Nephron (organoid): Measurements from ENCODE around the gene S100PBP.
A peak's percentile ranks its signal among the peaks of the same experiment; 100 is the strongest.

Experiments used
- H3K27ac Mint-ChIP-seq, 3 experiments: 2 replicates each; pipeline ENCODE4 v1.8.0; 2020; ENCODE audit warnings: mixed read lengths in 3 of 3, mild to moderate bottlenecking in 2 of 3, moderate library complexity in 1 of 3
- H3K27me3 Mint-ChIP-seq: 2 replicates; pipeline ENCODE4 v1.8.0; 2021; ENCODE audit warnings: low read depth, mild to moderate bottlenecking, moderate library complexity, mixed read lengths
- H3K36me3 Mint-ChIP-seq: 2 replicates; pipeline ENCODE4 v1.8.0; 2020; ENCODE audit warnings: low read depth, mixed read lengths
- H3K4me1 Mint-ChIP-seq: 2 replicates; pipeline ENCODE4 v1.8.0; 2020; ENCODE audit warnings: mixed read lengths
- H3K4me3 Mint-ChIP-seq, 3 experiments: 2 replicates each; pipeline ENCODE4 v1.8.0; 2020; ENCODE audit warnings: mild to moderate bottlenecking in 3 of 3, mixed read lengths in 3 of 3, moderate library complexity in 2 of 3
- H3K9me3 Mint-ChIP-seq: 2 replicates; pipeline ENCODE4 v1.8.0; 2020; ENCODE audit warnings: mixed read lengths
- TF ChIP-seq, protein P1 (sequence below), 3 experiments: fragments of 200-600 bp; sonication (generic); IDR thresholded peaks; one replicate each; pipeline ENCODE4 v1.5.0; 2021; ENCODE audit warnings: antibody characterized with exemption in 3 of 3; ENCODE audit not compliant: unreplicated experiment in 3 of 3

Gene S100PBP

DNA sequence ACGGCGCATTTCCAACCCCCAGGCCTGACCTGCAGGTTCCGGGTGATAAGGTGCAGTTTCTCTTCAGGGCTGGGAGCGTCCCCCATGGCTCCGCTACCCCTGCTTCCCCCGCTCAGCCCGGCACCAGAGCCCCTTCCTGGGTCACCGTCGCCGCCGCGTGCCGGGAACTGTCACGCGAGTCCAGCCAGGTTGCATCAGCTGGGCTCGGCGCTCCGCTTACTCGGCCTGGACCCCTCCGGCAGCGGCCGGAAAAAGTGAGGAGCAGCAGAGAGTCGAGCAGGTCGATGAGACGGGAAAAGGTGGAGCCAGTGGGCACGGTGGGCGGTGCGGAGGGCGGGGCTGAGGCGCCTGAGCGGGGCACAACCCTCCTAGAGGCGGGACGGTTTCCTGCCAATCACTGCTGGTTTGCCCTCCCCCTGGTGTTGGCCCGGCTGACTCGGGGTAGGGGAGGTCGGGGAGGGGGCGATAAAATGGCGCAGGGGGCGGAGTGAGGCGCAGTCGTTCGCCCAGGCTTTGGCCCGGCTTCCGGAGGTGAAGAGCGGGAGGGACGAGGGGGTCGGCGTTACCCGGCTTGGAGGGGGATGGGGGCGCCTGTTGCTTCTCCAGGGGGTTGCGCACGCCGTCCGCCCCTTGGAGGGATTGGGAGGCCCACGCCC lies at the start of gene S100PBP, which contains the start of gene YARS1:
Gene S100PBP (plus strand): TSS at position 495 of the 656 bp plus-strand sequence. CDS start 8,447 bp downstream, outside the sequence.
Gene YARS1 (minus strand): TSS at position 200 of the 656 bp plus-strand sequence. CDS start 114 bp downstream, at position 86.
- Mint-ChIP-seq H3K4me1 (peaks cover 33% of the 10 kb centered on the region), H3K27ac (peak within 1 kb of the TSS; percentile 91 to 93 (median 92)), H3K9me3 (no peaks in the 10 kb centered on the region), H3K27me3 (no peaks in the 10 kb centered on the region), H3K36me3 (peaks cover 13% of the 10 kb centered on the region), H3K4me3 (peak within 1 kb of the TSS; percentile 97 to 100 (median 99))
- TF ChIP-seq, protein P1, sequence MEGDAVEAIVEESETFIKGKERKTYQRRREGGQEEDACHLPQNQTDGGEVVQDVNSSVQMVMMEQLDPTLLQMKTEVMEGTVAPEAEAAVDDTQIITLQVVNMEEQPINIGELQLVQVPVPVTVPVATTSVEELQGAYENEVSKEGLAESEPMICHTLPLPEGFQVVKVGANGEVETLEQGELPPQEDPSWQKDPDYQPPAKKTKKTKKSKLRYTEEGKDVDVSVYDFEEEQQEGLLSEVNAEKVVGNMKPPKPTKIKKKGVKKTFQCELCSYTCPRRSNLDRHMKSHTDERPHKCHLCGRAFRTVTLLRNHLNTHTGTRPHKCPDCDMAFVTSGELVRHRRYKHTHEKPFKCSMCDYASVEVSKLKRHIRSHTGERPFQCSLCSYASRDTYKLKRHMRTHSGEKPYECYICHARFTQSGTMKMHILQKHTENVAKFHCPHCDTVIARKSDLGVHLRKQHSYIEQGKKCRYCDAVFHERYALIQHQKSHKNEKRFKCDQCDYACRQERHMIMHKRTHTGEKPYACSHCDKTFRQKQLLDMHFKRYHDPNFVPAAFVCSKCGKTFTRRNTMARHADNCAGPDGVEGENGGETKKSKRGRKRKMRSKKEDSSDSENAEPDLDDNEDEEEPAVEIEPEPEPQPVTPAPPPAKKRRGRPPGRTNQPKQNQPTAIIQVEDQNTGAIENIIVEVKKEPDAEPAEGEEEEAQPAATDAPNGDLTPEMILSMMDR (IDR thresholded peaks at IDR 0.05; ENCODE audit: unreplicated experiment in 3 of 3): no peak

DNA sequence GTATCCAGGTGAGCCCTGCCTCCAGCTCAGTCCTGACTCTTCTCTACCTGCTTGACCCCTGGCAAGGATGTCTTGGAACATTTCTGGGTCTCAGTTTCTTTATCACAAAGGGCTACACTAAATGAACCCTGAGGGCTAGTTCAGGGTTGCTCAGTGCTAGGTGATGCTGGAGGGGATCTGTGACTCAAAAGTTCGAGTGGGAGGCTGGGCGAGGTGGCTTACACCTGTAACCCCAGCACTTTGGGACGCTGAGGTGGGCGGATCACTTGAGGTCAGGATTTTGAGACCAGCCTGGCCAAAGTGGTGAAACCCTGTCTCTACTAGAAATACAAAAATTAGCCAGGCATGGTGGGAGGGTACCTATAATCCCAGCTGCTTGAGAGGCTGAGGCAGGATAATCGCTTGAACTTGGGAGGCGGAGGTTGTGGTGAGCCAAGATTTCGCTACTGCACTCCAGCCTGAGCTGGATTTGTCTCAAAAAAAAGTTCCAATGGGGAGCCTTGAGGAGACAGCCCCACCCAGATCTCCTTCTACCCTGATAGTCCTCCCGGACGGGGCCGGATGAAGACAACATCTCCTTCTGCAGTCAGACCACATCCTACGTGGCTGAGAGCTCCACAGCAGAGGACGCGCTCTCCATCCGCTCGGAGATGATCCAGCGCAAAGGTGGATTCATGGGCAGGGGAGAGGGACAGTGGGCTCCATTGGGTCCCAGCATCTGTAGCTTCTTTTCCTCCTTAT lies 49.2 kb upstream of the S100PBP start:
- peaks cover 25% of the 10 kb centered on the region for H3K36me3 Mint-ChIP-seq
- H3K4me1 Mint-ChIP-seq: peaks cover 54% of the 10 kb centered on the region
- no peaks in the 10 kb centered on the region for H3K9me3 Mint-ChIP-seq
- H3K27me3 Mint-ChIP-seq: peaks cover 2% of the 10 kb centered on the region
- peak overlapping the region in 2 of 3 experiments; percentile 59 to 74 for H3K27ac Mint-ChIP-seq
- TF ChIP-seq, protein P1 (IDR thresholded peaks at IDR 0.05; ENCODE audit: unreplicated experiment in 3 of 3): no peak
- peak overlapping the region in 2 of 3 experiments; percentile 64 to 70 for H3K4me3 Mint-ChIP-seq

DNA sequence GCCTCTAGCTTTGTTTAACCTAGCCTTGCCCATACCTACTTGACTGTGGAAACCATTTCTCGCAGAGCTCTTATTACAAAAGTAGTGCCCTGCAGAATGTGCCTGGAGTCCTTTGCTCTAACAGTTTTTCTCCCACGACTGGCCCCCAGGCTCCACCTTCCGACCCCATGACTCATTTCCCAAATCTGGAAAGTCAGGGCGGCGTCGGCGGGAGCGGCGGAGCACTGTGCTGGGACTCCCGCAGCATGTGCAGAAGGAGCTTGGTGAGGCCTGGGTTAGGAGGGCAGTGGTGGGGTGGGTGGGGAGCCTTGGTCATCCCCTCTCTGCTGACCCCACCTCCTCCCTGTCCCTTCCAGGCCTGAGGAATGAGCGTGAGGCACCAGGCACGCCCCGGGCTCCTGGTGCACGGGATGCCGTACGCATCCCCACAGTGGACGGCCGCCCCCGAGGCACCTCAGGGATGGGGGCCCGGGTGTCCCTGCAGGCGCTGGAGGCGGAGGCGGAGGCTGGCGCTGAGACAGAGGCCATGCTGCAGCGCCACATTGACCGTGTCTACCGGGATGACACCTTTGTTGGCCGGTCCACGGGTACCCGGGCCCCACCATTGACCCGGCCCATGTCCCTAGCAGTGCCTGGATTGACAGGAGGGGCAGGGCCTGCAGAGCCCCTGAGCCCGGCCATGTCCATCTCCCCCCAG lies 47.8 kb upstream of the S100PBP start:
- TF ChIP-seq, protein P1 (IDR thresholded peaks at IDR 0.05; ENCODE audit: unreplicated experiment in 3 of 3): no peak
- no peaks in the 10 kb centered on the region for H3K9me3 Mint-ChIP-seq
- H3K4me1 Mint-ChIP-seq: peaks cover 63% of the 10 kb centered on the region
- H3K27ac Mint-ChIP-seq: no peak overlapping the region
- no peak overlapping the region for H3K4me3 Mint-ChIP-seq
- no peaks in the 10 kb centered on the region for H3K27me3 Mint-ChIP-seq
- peaks cover 27% of the 10 kb centered on the region for H3K36me3 Mint-ChIP-seq

DNA sequence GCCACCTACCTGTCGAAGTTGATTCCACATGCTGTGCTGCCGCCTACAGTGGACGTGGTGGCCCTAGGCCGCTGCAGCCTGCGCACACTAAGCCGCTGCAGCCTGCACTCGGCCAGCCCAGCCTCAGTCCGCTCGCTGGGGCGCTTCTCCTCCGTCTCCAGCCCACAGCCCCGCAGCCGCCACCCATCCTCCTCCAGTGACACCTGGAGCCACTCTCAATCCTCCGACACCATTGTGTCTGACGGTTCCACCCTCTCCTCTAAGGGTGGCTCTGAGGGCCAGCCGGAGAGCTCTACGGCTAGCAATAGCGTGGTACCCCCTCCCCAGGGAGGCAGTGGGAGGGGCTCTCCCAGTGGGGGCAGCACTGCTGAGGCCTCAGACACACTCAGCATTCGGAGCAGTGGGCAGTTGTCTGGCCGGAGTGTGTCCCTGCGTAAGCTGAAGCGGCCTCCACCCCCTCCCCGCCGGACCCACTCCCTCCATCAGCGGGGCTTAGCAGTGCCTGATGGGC lies 47.2 kb upstream of the S100PBP start:
- peaks cover 62% of the 10 kb centered on the region for H3K4me1 Mint-ChIP-seq
- peaks cover 27% of the 10 kb centered on the region for H3K36me3 Mint-ChIP-seq
- H3K4me3 Mint-ChIP-seq: no peak overlapping the region
- H3K27ac Mint-ChIP-seq: no peak overlapping the region
- TF ChIP-seq, protein P1 (IDR thresholded peaks at IDR 0.05; ENCODE audit: unreplicated experiment in 3 of 3): no peak
- no peaks in the 10 kb centered on the region for H3K9me3 Mint-ChIP-seq
- H3K27me3 Mint-ChIP-seq: no peaks in the 10 kb centered on the region

DNA sequence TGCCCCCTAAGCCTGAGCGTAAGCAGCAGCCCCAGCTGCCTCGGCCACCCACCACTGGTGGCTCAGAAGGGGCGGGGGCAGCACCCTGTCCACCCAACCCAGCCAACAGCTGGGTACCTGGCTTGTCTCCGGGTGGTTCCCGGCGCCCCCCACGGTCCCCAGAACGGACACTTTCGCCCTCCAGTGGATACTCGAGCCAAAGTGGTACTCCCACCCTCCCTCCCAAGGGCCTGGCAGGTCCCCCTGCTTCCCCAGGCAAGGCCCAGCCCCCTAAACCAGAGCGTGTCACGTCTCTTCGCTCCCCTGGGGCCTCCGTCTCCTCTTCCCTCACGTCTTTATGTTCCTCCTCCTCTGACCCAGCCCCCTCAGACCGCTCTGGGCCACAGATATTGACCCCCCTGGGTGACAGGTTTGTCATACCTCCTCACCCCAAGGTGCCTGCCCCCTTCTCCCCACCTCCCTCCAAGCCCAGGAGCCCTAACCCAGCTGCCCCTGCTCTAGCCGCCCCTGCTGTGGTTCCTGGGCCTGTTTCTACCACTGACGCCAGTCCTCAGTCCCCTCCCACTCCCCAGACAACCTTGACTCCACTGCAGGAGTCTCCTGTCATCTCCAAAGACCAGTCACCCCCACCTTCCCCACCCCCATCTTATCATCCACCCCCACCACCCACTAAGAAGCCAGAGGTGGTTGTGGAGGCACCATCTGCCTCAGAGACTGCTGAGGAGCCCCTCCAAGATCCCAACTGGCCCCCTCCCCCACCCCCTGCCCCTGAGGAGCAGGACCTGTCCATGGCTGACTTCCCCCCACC lies 46.5 kb upstream of the S100PBP start:
- H3K27ac Mint-ChIP-seq: peak overlapping the region in 1 of 3 experiments; percentile 76
- peaks cover 62% of the 10 kb centered on the region for H3K4me1 Mint-ChIP-seq
- H3K4me3 Mint-ChIP-seq: no peak overlapping the region
- TF ChIP-seq, protein P1 (IDR thresholded peaks at IDR 0.05; ENCODE audit: unreplicated experiment in 3 of 3): no peak
- peaks cover 31% of the 10 kb centered on the region for H3K36me3 Mint-ChIP-seq
- no peaks in the 10 kb centered on the region for H3K27me3 Mint-ChIP-seq
- no peaks in the 10 kb centered on the region for H3K9me3 Mint-ChIP-seq
